HG03342 (cell line): Measurements from ENCODE around the gene FGF22.
"Not testable (repeated sequence)": the region's sequence is repeated elsewhere in the genome, so short reads cannot be mapped to it uniquely, and the experiment has no call there.

Experiments
- ATAC-seq: cut with Tn5 transposase; IDR thresholded peaks from one replicate; pipeline ENCODE4 v1.9.1; 2021; ENCODE audit warnings: mild to moderate bottlenecking, moderate library complexity; ENCODE audit not compliant: unreplicated experiment

FGF22 gene

DNA sequence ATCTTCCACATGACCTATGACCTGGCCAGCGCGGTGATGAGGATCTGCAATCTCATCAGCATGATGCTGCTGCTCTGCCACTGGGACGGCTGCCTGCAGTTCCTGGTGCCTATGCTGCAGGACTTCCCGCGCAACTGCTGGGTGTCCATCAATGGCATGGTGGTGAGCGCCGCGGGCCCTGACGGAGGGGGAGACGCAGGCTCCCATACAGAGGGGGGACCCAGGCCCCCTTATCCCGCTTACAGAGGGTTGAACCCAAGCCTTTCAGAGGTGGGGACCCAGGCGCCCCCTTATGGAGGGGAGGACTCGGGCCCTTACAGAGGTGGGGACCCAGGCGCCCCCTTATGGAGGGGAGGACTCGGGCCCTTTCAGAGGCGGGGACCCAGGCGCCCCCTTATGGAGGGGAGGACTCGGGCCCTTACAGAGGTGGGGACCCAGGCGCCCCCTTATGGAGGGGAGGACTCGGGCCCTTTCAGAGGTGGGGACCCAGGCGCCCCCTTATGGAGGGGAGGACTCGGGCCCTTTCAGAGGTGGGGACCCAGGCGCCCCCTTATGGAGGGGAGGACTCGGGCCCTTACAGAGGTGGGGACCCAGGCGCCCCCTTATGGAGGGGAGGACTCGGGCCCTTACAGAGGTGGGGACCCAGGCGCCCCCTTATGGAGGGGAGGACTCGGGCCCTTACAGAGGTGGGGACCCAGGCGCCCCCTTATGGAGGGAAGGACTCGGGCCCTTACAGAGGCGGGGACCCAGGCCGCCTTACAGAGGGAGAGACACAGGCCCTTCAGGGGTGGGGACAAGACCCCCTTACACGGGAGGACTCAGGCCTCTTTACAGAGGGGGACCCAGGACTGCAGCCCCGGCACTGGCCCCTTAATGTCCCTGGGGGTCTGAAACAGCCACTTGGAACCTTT, 34.4 kb upstream of the FGF22 start:
- ATAC-seq = not testable (repeated sequence)

DNA sequence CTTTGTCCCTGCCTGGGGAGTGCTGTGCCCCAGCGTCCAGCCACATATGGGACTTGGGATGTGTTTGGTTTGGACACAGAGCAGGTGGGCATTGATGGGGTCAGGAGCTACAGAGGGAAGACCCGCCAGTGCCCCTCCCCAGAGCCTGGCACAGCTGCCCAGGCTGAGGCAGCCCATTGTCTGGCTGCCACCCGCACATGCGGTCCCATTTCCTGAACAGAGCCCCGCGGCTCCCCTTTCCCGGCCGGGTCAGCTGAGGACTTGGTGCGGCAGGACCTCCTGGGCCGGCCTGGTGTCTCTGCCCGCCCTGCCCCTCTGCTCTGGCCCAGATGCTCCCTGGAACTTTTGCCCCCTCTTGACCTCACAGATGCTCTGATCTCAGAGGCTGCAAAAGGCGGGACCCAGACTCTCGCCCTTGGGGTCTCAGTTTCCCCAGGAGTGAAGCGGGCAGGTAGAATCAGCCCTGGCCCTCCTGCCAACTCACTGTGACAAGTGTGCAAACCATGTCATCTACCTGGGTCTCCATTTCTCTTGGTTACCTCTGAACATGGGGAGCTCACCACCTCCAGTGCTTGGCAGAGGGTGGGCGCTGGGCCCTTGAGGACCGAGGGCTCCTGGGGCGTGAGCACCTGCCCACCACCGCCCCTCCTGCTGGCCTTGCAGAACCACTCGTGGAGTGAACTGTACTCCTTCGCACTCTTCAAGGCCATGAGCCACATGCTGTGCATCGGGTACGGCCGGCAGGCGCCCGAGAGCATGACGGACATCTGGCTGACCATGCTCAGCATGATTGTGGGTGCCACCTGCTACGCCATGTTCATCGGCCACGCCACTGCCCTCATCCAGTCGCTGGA, 32.2 kb upstream of the FGF22 start:
- ATAC-seq = no peak

DNA sequence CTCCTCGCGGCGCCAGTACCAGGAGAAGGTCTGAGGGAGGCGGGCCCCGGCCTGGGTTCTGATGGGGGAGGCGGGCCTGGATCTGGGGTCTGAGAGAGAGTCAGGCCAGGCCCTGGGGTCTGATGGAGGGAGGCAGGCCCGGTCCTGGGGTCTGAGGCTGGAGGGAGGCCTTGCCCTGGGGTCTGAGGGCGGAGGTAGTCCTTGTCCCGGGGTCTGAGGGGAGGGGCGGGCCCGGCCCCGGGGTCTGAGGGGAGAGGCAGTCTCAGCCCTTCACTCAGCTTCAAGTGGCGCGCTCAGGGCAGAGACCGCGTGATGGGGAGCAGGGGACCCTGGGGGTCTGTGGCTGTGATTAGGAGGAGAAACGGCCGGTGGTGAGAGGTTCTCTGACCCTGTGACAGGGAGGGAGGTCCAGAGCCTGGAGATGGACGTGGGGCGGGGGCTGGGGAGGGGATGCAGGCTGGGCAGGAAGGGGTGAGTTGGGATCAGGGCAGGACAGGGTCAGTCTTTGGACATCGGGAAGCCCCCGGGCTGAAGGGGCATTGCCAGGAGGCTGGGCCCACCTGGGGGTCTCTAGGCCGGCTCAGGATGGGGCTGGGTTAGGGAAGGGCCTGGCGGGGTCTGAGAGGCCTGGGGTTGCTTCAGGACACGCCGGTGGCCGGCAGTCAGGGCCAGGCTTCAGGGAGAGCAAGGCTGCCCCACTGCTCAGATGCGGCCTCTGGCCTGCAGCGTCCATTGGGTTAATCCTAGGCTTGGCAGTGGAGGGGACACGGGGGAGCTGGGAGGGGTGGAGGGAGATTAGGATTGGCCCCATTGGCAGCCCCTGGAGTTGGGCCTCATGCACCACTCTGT, 31.3 kb upstream of the FGF22 start:
- ATAC-seq = no peak

- ATAC-seq = no peak
Observed at GRCh38 chr19:609004-609346, 30.7 kb upstream of the FGF22 start.

GRCh38 chr19:610071-610800, 29.4 kb upstream of the FGF22 start:
- no peak for ATAC-seq

GRCh38 chr19:610801-611480, 28.7 kb upstream of the FGF22 start:
- ATAC-seq = no peak

- ATAC-seq = no peak
Observed at GRCh38 chr19:611481-611868, 28.2 kb upstream of the FGF22 start.

DNA sequence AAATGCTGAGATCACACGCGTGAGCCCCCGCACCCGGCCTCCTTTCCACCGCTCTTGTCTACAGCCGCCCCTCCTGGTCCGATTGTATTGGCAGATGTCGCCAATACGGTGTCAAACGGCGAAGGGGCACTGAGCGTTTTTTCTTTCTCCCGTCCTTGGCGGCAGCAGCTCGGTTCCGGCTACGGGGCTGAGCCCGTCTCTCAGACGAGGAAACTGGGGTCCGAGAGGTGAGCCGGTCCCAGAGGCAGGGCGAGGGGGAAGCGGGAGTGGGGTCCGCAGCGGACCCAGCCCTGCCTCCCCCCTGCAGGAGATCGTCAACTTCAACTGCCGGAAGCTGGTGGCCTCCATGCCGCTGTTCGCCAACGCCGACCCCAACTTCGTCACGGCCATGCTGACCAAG, 26.7 kb upstream of the FGF22 start:
- no peak for ATAC-seq

- no peak for ATAC-seq
Observed at GRCh38 chr19:613732-614567, 25.7 kb upstream of the FGF22 start.

GRCh38 chr19:615619-616018, 24.1 kb upstream of the FGF22 start:
- no peak for ATAC-seq

DNA sequence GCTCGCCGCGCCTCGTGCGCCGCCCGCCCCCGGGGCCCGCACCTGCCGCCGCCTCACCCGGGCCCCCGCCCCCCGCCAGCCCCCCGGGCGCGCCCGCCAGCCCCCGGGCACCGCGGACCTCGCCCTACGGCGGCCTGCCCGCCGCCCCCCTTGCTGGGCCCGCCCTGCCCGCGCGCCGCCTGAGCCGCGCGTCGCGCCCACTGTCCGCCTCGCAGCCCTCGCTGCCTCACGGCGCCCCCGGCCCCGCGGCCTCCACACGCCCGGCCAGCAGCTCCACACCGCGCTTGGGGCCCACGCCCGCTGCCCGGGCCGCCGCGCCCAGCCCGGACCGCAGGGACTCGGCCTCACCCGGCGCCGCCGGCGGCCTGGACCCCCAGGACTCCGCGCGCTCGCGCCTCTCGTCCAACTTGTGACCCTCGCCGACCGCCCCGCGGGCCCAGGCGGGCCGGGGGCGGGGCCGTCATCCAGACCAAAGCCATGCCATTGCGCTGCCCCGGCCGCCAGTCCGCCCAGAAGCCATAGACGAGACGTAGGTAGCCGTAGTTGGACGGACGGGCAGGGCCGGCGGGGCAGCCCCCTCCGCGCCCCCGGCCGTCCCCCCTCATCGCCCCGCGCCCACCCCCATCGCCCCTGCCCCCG, 23.5 kb upstream of the FGF22 start:
- ATAC-seq = no peak

DNA sequence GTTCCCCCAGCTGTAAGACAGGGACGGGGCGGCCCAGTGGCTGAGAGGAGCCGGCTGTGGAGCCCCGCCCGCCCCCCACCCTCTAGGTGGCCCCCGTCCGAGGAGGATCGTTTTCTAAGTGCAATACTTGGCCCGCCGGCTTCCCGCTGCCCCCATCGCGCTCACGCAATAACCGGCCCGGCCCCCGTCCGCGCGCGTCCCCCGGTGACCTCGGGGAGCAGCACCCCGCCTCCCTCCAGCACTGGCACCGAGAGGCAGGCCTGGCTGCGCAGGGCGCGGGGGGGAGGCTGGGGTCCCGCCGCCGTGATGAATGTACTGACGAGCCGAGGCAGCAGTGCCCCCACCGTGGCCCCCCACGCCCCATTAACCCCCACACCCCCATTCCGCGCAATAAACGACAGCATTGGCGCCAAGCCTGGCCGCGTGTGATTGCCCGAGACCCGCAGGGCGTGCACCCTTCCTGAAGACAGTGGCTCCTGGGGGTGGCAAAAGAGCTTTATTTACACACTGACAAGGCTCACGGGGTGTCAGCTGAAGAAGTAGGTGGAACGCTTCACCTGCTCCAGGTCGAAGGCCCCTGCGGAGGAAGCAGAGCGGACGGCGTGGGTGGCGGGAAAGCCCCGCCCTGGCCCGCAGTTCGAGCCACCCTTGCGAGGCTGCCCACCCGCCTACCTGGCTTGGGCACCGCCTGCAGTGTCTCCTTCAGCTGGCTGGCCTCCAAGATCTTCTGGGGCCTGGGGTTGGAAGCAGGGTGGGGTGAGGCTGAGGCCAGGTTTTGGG, 22.7 kb upstream of the FGF22 start:
- no peak for ATAC-seq

DNA sequence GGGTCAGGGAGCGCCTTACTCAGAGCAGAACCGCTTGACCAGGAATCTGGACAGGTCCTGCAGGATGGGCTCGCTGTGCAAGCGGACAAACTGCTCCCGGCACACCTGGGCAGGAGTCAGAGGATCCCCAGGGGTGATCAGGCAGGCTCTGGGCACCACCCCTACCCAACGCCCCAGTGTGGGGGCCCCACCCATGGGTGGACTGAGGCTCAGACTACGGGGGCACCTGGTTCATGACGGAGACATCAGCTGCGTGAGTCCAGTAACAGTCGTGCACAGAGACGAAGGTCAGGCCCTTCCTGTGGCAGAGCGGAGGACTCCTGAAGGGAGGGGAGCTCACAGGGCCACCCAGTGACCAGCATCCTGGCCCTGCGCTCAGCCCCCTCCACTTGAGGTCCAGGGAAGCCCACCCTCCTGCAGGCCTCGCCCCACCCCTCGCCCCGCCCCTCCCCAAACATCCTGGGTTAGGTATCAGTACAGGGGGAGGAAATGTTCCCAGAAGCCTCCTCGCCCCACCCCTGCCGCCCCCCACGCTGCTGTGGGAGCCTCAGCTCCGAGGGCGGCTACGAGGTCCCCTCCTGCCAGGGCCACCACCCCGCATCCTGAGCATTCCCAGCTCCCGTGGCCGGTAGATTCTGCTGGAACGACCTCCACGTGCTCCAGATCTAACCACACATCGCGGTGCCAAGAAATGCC, 22.0 kb upstream of the FGF22 start:
- no peak for ATAC-seq

DNA sequence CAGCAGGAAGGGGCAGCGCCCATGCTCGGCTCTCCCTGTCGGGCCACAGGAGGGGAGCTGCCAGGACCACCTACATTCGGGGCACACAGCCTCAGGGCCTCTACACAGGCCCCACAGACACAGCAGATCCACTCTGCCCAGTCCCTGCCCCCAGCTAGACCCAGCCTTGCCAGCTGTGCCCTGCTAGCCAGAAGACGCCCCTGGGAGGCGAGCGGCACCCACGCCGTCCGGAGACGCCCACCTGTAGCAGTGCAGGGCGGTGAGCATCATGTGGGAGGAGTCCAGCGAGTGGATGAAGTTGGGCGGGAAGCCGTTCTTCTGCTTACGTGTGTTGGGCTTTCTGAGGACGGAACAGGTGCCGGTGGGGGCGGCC, 21.4 kb upstream of the FGF22 start:
- no peak for ATAC-seq

DNA sequence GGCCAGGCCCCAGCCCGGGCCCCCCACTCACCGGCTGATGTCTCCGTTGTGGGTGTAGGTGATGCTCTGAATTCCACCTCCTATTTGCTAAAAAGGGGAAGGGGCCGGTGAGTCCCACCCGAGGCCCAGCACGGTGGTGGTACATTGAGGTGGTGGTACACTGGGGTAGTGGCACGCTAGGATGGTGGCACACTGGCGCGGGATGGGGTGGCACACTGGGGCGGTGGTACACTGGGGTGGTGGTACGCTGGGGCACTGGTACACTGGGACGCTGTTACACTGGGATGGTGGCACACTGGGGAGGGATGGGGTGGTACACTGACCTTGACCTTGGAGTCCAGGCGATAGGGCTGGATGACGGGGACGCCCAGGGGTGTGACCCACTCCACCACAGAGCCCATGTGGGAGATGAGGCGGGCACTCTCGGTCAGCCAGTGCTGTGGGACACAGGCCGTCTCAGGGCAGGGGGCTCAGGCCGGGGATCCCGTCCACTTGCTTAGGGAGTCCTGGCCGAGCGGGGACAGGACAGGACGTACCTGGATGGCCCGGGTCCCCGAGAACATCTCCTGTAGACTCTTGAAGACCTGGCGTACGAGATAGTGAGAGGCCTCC, 20.9 kb upstream of the FGF22 start:
- no peak for ATAC-seq

- ATAC-seq = no peak
Observed at GRCh38 chr19:619286-620002, 20.2 kb upstream of the FGF22 start.
